HCT116 (cell line): ENCODE measurements around the gene RGS19. TPM values are rescaled to one million over a fixed set of nuclear protein-coding genes. Genes with fewer than 3 reads are reported as not detected.

Experiments used
- ATAC-seq: fragments of 200-7000 bp; cut with Tn5 transposase; 2 replicates; pipeline ENCODE4 v1.9.1; 2020; ENCODE audit warnings: mild to moderate bottlenecking, moderate library complexity
- BruUV-seq: library from RNA; stranded (reverse); fragments of 400-500 nt; replicated peaks from 2 replicates; lab custom pipeline; 2021; lab: Mats Ljungman, UMichigan
- CTCF ChIA-PET: fragments of 300-600 bp; sonication (Branson Sonifier 250); formaldehyde crosslinking; loops from one replicate; lab custom pipeline; 2021; ENCODE audit warnings: antibody characterized with exemption; lab: Charles Lee
- POLR2A ChIA-PET: fragments of 300-600, 350-600 bp; sonication (Branson Sonifier 250); formaldehyde crosslinking; loops from one replicate; lab custom pipeline; 2021; ENCODE audit warnings: antibody characterized with exemption; lab: Charles Lee
- RAD21 ChIA-PET, 2 experiments: fragments of 300-600 bp; sonication (Branson Sonifier 250); formaldehyde crosslinking; loops; one replicate each; lab custom pipeline; 2023; ENCODE audit warnings: low total read pairs in 2 of 2; ENCODE audit not compliant: uncharacterized antibody in 2 of 2, unreplicated experiment in 2 of 2, low non-redundant PET in 1 of 2; lab: Charles Lee
- DNase-seq: peaks from one replicate; pipeline ENCODE4 v3.0.0-alpha.2; 2010; ENCODE audit warnings: low read depth, low spot score
- H2AFZ ChIP-seq: fragments of 200-600 bp; shearing (Covaris generic), sonication (generic); 2 replicates; pipeline ENCODE4 v1.6.1; 2017; ENCODE audit warnings: low read depth, mixed run types, mixed read lengths, antibody characterized with exemption, low read length; ENCODE audit not compliant: poor library complexity, severe bottlenecking
- H3K27ac ChIP-seq: 2 replicates; pipeline ENCODE4 v1.5.1; 2012; ENCODE audit warnings: low read depth, low read length
- H3K27me3 ChIP-seq: fragments of 200-600 bp; sonication (generic); 2 replicates; pipeline ENCODE4 v1.6.1; 2016; ENCODE audit warnings: mixed run types, low read length, mixed read lengths; ENCODE audit not compliant: insufficient read depth
- H3K36me3 ChIP-seq, 2 experiments: fragments of 200-500 bp in 1 of 2; fragments of 200-600 bp in 1 of 2; sonication (Bioruptor generic) in 1 of 2; sonication (generic) in 1 of 2; 2 replicates each; pipeline versions ENCODE4 v1.5.1 to v1.6.1; 2014 to 2016; ENCODE audit warnings: low read length in 2 of 2, inconsistent platforms in 1 of 2, mixed read lengths in 1 of 2, mixed run types in 1 of 2; ENCODE audit not compliant: insufficient read depth in 2 of 2, control insufficient read depth in 1 of 2
- H3K4me1 ChIP-seq, 2 experiments: fragments of 200-600 bp in 1 of 2; sonication (generic) in 1 of 2; 2 replicates each; pipeline versions ENCODE4 v1.5.1 to v1.6.1; 2012 to 2017; ENCODE audit warnings: low read length in 2 of 2, inconsistent platforms in 1 of 2, mild to moderate bottlenecking in 1 of 2, mixed read lengths in 1 of 2, mixed run types in 1 of 2, moderate library complexity in 1 of 2; ENCODE audit not compliant: insufficient read depth in 2 of 2, control insufficient read depth in 1 of 2
- H3K4me2 ChIP-seq: fragments of 200-600 bp; sonication (generic); 2 replicates; pipeline ENCODE4 v1.6.1; 2017; ENCODE audit warnings: mixed run types, low read length, mixed read lengths
- H3K4me3 ChIP-seq, 2 experiments: fragments of 200-600 bp in 1 of 2; sonication (generic) in 1 of 2; replicated peaks in 1 of 2; 2 replicates each; pipeline ENCODE4 v1.5.1; 2011 to 2016; ENCODE audit warnings: low read length in 2 of 2, control low read depth in 1 of 2, low read depth in 1 of 2, mild to moderate bottlenecking in 1 of 2, mixed read lengths in 1 of 2, mixed run types in 1 of 2
- H3K79me2 ChIP-seq: fragments of 200-600 bp; sonication (generic); 2 replicates; pipeline ENCODE4 v1.6.1; 2017; ENCODE audit warnings: mild to moderate bottlenecking, mixed run types, low read length, moderate library complexity, mixed read lengths; ENCODE audit not compliant: insufficient read depth
- H3K9ac ChIP-seq: fragments of 200-600 bp; sonication (generic); 2 replicates; pipeline ENCODE4 v1.6.1; 2016; ENCODE audit warnings: low read length, mixed read lengths
- H3K9me2 ChIP-seq: fragments of 200-600 bp; sonication (generic), shearing (Covaris generic); 2 replicates; pipeline ENCODE4 v1.6.1; 2017; ENCODE audit warnings: mixed run types, mild to moderate bottlenecking, moderate library complexity; ENCODE audit not compliant: insufficient read depth
- H3K9me3 ChIP-seq, 2 experiments: fragments of 200-500 bp in 1 of 2; fragments of 200-600 bp in 1 of 2; sonication (Bioruptor generic) in 1 of 2; sonication (generic) in 1 of 2; 2 replicates each; pipeline ENCODE4 v1.6.1; 2014 to 2017; ENCODE audit warnings: low read length in 2 of 2, mixed read lengths in 2 of 2, inconsistent platforms in 1 of 2, low read depth in 1 of 2, mild to moderate bottlenecking in 1 of 2, mixed run types in 1 of 2, moderate library complexity in 1 of 2; ENCODE audit not compliant: control insufficient read depth in 1 of 2, insufficient read depth in 1 of 2
- H4K20me1 ChIP-seq: fragments of 200-600 bp; sonication (generic), shearing (Covaris generic); 2 replicates; pipeline ENCODE4 v1.6.1; 2017; ENCODE audit warnings: mixed run types, mild to moderate bottlenecking, moderate library complexity; ENCODE audit not compliant: insufficient read depth
- CEBPB ChIP-seq: IDR thresholded peaks from 2 replicates; pipeline ENCODE4 v1.6.1; 2012; ENCODE audit warnings: low read depth
- EGR1 ChIP-seq: IDR thresholded peaks from 2 replicates; pipeline ENCODE4 v1.6.1; 2012; ENCODE audit warnings: low read depth
- ELF1 ChIP-seq: IDR thresholded peaks from 2 replicates; pipeline ENCODE4 v1.6.1; 2012; ENCODE audit warnings: low read depth, borderline replicate concordance
- JUND ChIP-seq: IDR thresholded peaks from 2 replicates; pipeline ENCODE4 v1.6.1; 2012
- POLR2A ChIP-seq: IDR thresholded peaks from 2 replicates; pipeline ENCODE4 v1.7.0; 2011; ENCODE audit warnings: borderline replicate concordance; ENCODE audit not compliant: insufficient read depth, insufficient read length; ENCODE audit errors: extremely low read depth
- SP1 ChIP-seq: IDR thresholded peaks from 2 replicates; pipeline ENCODE4 v1.6.1; 2012; ENCODE audit warnings: low read depth
- TCF7L2 ChIP-seq: IDR thresholded peaks from 2 replicates; pipeline ENCODE4 v1.7.0; 2011; ENCODE audit warnings: borderline replicate concordance, inconsistent platforms; ENCODE audit not compliant: insufficient read depth, insufficient read length; ENCODE audit errors: extremely low read depth
- YY1 ChIP-seq: IDR thresholded peaks from 2 replicates; pipeline ENCODE4 v1.6.1; 2011; ENCODE audit warnings: low read length, low read depth, moderate library complexity, mild to moderate bottlenecking; ENCODE audit not compliant: insufficient replicate concordance; ENCODE audit errors: extremely low read depth
- intact Hi-C: fragments of 100-400 bp; cut with micrococcal nuclease; formaldehyde crosslinking; loops from 2 replicates; pipeline ENCODE4 v1.10.0; 2022
- total RNA-seq: library from RNA; stranded (reverse); gene quantifications from one replicate; pipeline ENCODE4 v1.2.1, GENCODE V29; 2021; ENCODE audit not compliant: unreplicated experiment

The RGS19 gene
- total RNA-seq, 1 experiment from 2014 or later = 21.4 TPM

GRCh38 chr20:64076061-64076997, 3.0 kb downstream of the RGS19 start:
- Histone ChIP-seq H3K27ac (no peak overlapping the region), H3K79me2 (peaks cover 9% of the 10 kb centered on the region; the same call in 1 of the 2 replicates), H3K9me3 (no peaks in the 10 kb centered on the region), H3K4me2 (no peak overlapping the region), H3K27me3 (no peaks in the 10 kb centered on the region), H3K36me3 (no peaks in the 10 kb centered on the region), H3K9me2 (no peaks in the 10 kb centered on the region)
- DNase-seq = no peak
- no peak for TF ChIP-seq SP1
- TF ChIP-seq, all 23 proteins: peak for 0
- BruUV-seq = no TSS peak
- POLR2A ChIA-PET = interaction anchor here (1.8 kb wide), 1 partner anchor 14 kb away, joined by 5 read pairs; no protein-coding TSS in a partner anchor
- Histone ChIP-seq H2AFZ (no peak overlapping the region), H3K9ac (no peak overlapping the region), H3K4me3 (no peak overlapping the region), H4K20me1 (no peaks in the 10 kb centered on the region), H3K4me1 (peaks cover 9 to 14% of the 10 kb centered on the region in 2 experiments)
- RAD21 ChIA-PET = interaction anchor here in 1 of 2 experiments (0.6 kb wide), 1 partner anchor 538 kb away, joined by 5 read pairs; no protein-coding TSS in a partner anchor
- CTCF ChIA-PET = no interaction called here
- no peak for ATAC-seq
- intact Hi-C loops = no loop called here

- H3K4me3 ChIP-seq = no peak overlapping the region
- CTCF ChIA-PET = no interaction called here
- POLR2A ChIA-PET = interaction anchor here (1.8 kb wide), 1 partner anchor 13 kb away, joined by 5 read pairs; no protein-coding TSS in a partner anchor
- no peaks in the 10 kb centered on the region for H3K9me3 ChIP-seq
- no peaks in the 10 kb centered on the region for H3K36me3 ChIP-seq
- H3K9me2 ChIP-seq = no peaks in the 10 kb centered on the region
- no peak for DNase-seq
- H4K20me1 ChIP-seq = no peaks in the 10 kb centered on the region
- intact Hi-C loops = no loop called here
- no peak overlapping the region for H3K4me2 ChIP-seq
- no peak overlapping the region for H3K27ac ChIP-seq
- peaks cover 9 to 14% of the 10 kb centered on the region in 2 experiments for H3K4me1 ChIP-seq
- peaks cover 9% of the 10 kb centered on the region; the same call in 1 of the 2 replicates for H3K79me2 ChIP-seq
- BruUV-seq = no TSS peak
- no peaks in the 10 kb centered on the region for H3K27me3 ChIP-seq
- no peak overlapping the region for H2AFZ ChIP-seq
- no peak overlapping the region for H3K9ac ChIP-seq
- RAD21 ChIA-PET = no interaction called here
- no peak for TF ChIP-seq JUND
- TF ChIP-seq YY1 = no peak
- no peak for TF ChIP-seq CEBPB
- no peak for TF ChIP-seq SP1
- no peak for TF ChIP-seq TCF7L2
- no peak for TF ChIP-seq ELF1
- no peak for TF ChIP-seq POLR2A
- no peak for TF ChIP-seq EGR1
- ATAC-seq = no peak
Observed at GRCh38 chr20:64075556-64075955, 3.8 kb downstream of the RGS19 start.
